Measurements from ENCODE around the gene SEH1L.
"Not testable (repeated sequence)": the region's sequence is repeated elsewhere in the genome, so short reads cannot be mapped to it uniquely, and the experiment has no call there.

Gene SEH1L

GRCh38 chr18:12944709-12945108, 3.1 kb upstream of the SEH1L start:
- DNase-seq, result no peak

GRCh38 chr18:12946549-12947284, 1.1 kb upstream of the SEH1L start:
- peak; percentile 46 for DNase-seq

- peak; percentile 91 for DNase-seq
Measured at GRCh38 chr18:12948050-12948804, 416 bp downstream of the SEH1L start.

GRCh38 chr18:12958478-12958877, 10.7 kb downstream of the SEH1L start:
- no peak for DNase-seq

GRCh38 chr18:12960395-12960794, 12.6 kb downstream of the SEH1L start:
- no peak for DNase-seq

GRCh38 chr18:12960853-12961397, 13.1 kb downstream of the SEH1L start:
- DNase-seq, result no peak

- DNase-seq, result no peak
Measured at GRCh38 chr18:12963069-12963468, 15.3 kb downstream of the SEH1L start.

- DNase-seq, result no peak
Measured at GRCh38 chr18:12968115-12968514, 20.3 kb downstream of the SEH1L start.

GRCh38 chr18:12968619-12969018, 20.8 kb downstream of the SEH1L start:
- DNase-seq, result no peak

- DNase-seq, result no peak
Measured at GRCh38 chr18:12973562-12974213, 25.9 kb downstream of the SEH1L start.

- no peak for DNase-seq
Measured at GRCh38 chr18:12975488-12975887, 27.7 kb downstream of the SEH1L start.

- no peak for DNase-seq
Measured at GRCh38 chr18:12976305-12976704, 28.5 kb downstream of the SEH1L start.

- DNase-seq, result not testable (repeated sequence)
Measured at GRCh38 chr18:12980065-12980464, 32.3 kb downstream of the SEH1L start.

- DNase-seq, result no peak
Measured at GRCh38 chr18:12989397-12990122, 41.7 kb downstream of the SEH1L start.

GRCh38 chr18:12990123-12990475, 42.3 kb downstream of the SEH1L start:
- DNase-seq, result peak; percentile 63

GRCh38 chr18:12990641-12990966, 42.8 kb downstream of the SEH1L start:
- DNase-seq, result peak; percentile 72

- peak; percentile 98 for DNase-seq
Measured at GRCh38 chr18:12990967-12991820, 43.4 kb downstream of the SEH1L start, which contains the start of gene CEP192. Gene CEP192 (plus strand): TSS chr18:12991362. CDS start chr18:12999425, 8,063 bp downstream.

- DNase-seq, result no peak
Measured at GRCh38 chr18:12991821-12992179, 44.0 kb downstream of the SEH1L start.

GRCh38 chr18:12993439-12993838, 45.6 kb downstream of the SEH1L start:
- DNase-seq, result no peak

GRCh38 chr18:12995424-12995823, 47.6 kb downstream of the SEH1L start:
- no peak for DNase-seq

- no peak for DNase-seq
Measured at GRCh38 chr18:12995952-12996477, 48.2 kb downstream of the SEH1L start.
